HG03135 (cell line): ENCODE data around the gene ALG12.
A peak's percentile ranks its signal among the peaks of the same experiment; 100 is the strongest.

ENCODE experiments used
- ATAC-seq: cut with Tn5 transposase; IDR thresholded peaks from one replicate; pipeline ENCODE4 v1.9.1; 2021; ENCODE audit warnings: mild to moderate bottlenecking, moderate library complexity; ENCODE audit not compliant: unreplicated experiment

The ALG12 gene

DNA sequence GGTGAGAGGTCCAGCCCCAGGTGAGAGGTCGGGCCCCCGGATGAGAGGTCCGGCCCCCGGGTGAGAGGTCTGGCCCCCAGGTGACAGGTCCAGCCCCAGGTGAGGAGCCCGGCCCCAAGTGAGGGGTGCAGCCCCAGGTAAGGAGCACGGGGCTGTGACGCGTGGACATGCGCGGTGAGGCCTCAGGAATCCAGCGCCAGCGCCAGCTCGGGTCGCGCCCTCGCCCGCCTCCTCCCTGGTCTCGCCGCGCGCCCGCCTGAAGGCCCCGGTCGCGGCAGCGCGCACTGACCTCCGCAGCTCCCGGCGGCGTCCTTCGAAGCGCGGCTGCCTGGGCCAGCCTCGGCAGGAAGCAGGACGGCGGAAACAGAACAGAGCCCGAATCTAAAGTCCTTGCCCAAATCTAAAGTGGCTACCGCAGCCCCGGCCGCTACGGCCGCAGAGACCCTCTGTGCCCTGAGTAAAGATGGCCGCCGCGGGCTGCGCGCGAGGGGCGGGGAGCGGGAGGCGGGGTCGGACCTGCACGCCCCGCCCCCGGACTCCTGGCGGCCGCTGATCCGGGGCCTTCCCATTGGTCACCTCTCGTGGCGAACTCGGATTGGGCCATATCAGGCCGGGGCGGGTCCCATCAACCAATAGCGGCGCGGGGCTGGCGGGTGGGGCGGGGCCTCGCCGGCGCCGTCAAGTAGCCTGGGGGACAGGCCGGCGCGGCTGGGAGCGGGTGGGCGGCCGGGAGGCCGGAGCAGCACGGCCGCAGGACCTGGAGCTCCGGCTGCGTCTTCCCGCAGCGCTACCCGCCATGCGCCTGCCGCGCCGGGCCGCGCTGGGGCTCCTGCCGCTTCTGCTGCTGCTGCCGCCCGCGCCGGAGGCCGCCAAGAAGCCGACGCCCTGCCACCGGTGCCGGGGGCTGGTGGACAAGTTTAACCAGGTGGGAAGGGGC lies at the start of gene ALG12, which contains the start of gene CRELD2:
TSS of gene ALG12 (minus strand) at position 465 of the 937 bp plus-strand sequence. CDS start 4,673 bp downstream, outside the sequence.
TSS of gene CRELD2 (plus strand) at position 661 of the 937 bp plus-strand sequence. CDS start at position 797, 136 bp downstream.
- ATAC-seq, result peak; percentile 83

DNA sequence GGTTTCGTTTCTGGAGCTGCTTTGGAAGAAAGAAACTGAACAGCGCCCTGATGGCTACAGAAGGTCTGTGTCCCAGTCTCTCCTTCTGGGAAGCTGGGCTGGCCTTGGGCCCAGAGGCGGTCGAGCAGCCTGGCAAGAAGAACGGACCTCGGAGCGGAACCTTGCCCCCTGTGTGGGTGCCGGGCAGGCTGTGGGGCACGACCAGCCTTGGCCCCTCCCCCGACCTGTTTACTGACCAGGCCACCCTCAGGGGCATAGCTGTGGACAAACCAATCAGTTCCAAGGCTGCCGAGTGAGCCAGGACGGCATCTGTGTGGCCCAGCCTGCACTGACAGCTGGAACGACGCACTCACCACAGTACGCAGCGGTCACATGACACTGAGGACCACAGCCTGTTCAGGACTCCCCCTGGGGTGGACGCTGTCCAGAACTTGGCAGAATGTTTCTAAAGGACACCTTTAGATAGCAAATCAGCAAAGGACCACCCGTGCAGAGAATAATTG lies 49.5 kb upstream of the ALG12 start:
- ATAC-seq, result no peak

DNA sequence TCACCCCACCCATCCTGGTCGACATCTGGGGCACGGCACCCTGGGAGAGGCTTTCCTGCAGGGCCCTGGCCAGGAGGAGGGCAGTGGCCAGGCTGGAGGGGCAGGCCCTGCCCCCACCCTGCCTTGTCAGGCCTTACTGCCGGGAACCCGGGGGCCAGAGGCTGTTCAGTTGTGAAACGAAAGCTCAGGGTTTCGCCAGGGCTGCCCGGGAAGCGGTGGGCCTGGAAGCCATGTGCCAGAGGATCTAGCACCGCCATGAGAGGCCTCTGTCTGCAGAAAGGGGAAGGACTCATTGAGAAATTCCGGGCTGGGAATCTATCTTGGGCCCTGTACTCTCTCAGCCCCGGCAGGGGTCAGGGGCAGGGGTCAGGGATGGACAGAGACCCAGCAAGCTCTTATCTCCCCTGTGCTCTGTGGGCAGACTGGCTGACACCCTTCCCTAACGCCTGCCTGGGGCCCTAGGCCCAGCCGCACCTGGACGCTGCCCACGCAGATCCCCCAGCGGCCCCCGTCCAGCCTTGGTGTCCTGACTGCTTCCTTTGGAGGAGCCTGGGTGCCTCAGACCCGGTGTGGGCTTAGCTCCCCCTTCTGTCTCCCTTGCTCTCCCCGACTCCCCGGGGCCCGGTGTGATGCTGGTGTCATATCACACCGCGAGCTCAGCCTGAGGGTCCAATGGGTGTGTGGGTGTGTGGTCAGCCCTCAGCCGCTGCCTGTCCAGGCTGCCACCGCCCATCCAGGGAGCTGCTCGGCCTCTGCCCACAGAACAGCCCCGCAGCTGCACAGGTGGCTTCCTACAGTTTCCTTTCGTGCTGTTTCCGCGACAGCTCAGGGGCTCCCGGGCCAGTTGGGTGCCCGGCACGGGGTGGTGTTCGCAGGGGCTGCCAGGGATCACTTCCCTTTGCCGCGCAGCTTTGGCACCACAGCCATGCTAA lies 48.8 kb upstream of the ALG12 start:
- ATAC-seq, result no peak

DNA sequence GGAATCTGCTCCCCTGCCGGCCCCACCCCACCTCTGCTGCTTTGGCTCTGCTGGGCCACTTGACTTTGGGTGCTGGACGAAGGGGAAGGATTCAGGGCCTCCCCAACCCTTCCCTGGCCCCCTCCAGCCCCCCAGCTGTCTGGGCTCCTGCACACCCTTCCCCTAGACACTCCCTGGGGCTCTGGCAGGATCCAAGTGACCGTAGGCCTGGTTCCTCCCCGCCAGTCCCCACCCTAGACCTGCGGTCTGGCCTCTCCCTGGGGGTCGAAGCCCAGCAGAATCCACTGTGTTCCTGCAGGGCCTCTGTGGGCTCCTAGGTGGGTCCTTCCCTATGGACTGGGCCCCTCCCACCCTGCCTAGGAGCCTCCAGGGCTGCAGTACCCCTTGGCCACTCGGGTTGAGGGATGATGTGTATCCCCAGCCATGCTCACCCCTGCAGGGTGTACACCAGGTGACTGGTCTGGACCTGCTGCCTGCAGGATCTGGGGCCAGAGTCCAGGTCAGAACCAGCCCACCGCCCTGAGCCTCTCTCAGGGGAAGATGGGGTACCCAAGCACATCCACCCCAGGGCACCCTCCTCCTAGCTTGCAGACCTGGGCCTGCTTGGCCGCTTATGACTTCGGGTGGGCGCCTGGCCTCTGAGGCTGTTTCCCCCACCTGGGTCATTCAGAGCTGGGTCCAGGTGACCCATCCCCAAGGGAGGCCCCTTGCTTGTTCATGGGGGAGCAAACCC lies 48.0 kb upstream of the ALG12 start:
- no peak for ATAC-seq

DNA sequence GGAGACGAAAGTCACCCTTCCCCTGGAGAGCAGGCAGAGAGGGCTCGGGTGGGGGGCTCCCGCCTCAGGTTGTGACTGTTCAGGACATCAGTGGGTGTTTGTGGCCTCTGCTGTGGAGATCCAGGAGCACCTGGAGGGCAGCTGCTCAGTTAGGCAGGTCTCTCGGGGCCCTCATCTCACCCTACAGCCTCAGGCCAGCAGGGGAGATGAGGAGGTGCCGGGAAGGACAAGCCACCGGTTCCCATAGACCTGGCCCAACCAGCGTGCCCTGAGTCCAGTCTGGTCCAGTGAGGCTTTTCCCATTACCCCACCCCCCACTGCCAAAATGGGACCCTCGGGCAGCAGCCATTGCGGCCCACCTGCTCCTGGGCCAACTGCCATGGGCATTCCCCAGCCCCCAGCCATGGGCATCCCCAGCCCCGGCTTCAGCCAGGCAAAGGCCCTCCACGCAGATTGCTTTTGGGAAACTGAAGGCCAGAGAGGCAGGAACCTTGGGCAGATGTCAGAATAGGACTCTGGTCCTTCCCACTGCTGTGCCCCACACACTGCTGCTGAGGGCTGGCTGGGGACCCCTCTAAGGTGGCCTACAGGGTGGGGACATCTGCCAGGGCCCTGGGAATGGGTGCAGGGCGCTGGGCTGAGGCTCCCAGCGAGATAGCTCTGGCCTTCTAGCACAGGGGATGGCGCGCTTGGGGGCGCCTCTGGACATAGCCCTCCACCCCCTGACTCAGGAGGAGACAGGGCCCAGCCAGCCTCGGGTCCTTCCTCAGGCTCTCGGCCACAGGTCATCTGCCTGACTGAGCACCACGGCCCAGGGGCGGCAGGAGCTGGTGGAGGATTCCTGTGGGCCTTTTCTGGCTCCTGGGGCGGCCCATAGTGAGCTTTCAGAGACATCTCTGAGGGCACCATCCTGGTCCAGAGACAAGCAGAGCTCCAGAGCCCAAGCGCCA lies 47.1 kb upstream of the ALG12 start:
- ATAC-seq, result no peak

DNA sequence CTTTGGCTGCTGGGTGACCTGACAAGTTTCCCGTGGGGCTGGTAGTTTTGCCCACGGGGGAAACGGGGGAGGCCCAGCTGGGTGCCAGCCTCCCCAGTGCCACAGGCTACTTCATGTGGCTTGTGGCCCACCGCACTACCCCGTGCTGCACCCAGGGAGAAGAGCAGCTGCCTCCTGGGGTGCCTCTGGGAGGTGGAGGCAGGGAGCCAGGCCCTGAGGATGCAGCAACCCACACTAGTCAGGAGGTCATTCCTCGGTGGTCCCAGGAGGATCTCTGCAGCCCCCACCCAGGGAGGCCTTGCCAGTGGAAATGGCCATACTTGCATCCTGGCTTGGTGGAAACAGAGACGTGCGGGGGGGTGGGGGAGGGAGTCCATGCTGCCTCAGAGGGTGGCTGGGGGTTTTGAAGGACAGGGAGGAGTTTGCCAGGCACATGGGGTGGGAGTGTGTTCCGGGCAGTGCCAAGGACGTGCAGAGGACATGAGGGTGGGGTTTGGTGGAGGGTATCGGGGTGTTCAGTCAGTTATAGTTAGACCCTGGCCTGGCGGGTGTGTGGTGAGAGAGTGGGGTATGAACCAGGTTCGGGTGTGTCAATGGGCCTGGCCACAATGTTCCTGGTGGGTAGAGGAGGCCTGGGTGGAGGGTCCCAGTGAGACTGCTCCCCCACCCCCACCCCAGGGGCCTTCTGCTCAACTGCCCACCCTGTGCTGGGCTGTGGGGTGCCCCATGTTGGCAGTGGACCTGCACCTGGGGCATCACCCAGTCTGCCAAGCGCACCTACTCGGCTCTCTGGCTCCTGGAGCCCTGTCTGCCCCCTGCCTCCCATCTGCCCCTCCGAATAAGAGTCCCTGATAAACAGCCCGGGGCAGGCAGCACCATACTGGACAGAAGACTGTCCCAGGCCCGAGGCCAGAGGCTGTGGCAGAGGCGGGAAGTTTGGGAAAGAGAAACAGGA lies 46.2 kb upstream of the ALG12 start:
- no peak for ATAC-seq

DNA sequence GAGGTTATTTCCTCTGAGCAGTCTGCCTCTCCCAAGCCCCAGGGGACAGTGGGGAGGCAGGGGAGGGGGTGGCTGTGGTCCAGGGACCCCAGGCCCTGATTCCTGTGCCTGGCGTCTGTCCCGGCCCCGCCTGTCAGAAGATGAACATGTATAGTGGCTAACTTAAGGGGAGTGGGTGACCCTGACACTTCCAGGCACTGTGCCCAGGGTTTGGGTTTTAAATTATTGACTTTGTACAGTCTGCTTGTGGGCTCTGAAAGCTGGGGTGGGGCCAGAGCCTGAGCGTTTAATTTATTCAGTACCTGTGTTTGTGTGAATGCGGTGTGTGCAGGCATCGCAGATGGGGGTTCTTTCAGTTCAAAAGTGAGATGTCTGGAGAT lies 45.4 kb upstream of the ALG12 start:
- ATAC-seq, result no peak

DNA sequence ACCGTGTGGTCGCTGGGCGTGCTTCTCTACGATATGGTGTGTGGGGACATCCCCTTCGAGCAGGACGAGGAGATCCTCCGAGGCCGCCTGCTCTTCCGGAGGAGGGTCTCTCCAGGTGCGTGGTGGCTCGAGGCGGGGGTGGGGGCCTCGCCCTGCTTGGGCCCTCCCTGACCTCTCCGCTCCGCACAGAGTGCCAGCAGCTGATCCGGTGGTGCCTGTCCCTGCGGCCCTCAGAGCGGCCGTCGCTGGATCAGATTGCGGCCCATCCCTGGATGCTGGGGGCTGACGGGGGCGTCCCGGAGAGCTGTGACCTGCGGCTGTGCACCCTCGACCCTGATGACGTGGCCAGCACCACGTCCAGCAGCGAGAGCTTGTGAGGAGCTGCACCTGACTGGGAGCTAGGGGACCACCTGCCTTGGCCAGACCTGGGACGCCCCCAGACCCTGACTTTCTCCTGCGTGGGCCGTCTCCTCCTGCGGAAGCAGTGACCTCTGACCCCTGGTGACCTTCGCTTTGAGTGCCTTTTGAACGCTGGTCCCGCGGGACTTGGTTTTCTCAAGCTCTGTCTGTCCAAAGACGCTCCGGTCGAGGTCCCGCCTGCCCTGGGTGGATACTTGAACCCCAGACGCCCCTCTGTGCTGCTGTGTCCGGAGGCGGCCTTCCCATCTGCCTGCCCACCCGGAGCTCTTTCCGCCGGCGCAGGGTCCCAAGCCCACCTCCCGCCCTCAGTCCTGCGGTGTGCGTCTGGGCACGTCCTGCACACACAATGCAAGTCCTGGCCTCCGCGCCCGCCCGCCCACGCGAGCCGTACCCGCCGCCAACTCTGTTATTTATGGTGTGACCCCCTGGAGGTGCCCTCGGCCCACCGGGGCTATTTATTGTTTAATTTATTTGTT lies 44.8 kb upstream of the ALG12 start:
- ATAC-seq, result no peak

DNA sequence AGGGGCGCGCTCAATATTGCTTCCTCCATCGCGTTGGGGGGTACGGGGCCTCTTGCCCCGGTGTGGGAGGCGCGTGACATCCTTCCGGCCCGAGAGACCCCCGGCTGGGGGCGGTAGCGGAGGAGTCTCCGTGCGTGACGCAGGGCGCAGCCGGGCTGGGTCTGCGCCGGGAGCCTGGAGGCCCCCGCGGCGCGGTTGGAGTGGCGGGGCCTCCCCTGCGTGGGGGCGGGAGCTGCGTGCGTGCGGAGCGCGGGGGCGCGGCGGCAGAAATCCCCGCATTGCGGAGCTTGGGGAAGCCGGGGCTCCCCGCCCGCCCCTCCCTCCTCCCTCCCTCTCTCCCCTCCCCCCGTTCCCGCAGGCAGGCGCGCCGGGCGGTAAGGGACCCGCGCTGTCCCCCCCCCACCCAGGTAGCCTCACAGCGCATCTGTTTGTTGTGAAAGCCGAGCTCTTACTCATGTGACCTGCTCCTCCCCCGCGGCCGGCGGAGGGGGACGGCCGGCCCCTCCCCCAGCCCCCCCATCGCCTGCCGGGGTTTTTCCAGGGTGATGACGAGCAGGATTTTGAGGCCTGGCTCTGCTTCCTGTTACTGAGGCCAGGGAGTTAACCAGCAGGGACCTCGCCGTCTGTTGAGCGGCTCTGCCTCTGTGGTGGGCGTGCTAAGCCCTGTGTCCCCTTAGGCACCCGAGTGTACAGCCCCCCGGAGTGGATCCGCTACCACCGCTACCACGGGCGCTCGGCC lies 43.9 kb upstream of the ALG12 start:
- ATAC-seq, result no peak

DNA sequence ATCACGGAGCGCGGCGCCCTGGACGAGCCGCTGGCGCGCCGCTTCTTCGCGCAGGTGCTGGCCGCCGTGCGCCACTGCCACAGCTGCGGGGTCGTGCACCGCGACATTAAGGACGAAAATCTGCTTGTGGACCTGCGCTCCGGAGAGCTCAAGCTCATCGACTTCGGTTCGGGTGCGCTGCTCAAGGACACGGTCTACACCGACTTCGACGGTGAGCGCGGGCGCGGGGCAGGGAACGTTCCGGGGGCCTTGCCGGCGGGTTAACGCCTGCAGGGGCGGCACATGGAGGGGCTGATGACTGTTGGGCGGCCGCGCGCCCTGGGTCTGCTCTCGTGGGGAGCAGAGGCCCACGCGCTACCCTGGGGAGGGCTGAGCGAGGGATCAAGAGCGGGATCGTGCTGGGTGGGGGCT lies 43.4 kb upstream of the ALG12 start:
- no peak for ATAC-seq

DNA sequence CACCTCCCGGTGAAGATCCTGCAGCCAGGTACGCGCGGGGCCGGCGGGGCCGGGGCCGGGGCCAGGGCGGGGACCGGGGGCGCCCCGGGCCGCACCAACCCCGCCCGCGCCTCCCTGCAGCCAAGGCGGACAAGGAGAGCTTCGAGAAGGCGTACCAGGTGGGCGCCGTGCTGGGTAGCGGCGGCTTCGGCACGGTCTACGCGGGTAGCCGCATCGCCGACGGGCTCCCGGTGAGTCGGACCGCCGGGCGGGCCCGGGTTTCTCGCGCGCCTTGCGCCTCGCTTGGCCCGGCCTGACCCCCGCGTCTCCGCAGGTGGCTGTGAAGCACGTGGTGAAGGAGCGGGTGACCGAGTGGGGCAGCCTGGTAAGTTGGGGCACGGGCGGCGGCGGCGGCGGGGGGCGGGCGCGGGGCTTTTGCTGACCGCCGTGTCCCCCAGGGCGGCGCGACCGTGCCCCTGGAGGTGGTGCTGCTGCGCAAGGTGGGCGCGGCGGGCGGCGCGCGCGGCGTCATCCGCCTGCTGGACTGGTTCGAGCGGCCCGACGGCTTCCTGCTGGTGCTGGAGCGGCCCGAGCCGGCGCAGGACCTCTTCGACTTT lies 42.9 kb upstream of the ALG12 start:
- no peak for ATAC-seq

DNA sequence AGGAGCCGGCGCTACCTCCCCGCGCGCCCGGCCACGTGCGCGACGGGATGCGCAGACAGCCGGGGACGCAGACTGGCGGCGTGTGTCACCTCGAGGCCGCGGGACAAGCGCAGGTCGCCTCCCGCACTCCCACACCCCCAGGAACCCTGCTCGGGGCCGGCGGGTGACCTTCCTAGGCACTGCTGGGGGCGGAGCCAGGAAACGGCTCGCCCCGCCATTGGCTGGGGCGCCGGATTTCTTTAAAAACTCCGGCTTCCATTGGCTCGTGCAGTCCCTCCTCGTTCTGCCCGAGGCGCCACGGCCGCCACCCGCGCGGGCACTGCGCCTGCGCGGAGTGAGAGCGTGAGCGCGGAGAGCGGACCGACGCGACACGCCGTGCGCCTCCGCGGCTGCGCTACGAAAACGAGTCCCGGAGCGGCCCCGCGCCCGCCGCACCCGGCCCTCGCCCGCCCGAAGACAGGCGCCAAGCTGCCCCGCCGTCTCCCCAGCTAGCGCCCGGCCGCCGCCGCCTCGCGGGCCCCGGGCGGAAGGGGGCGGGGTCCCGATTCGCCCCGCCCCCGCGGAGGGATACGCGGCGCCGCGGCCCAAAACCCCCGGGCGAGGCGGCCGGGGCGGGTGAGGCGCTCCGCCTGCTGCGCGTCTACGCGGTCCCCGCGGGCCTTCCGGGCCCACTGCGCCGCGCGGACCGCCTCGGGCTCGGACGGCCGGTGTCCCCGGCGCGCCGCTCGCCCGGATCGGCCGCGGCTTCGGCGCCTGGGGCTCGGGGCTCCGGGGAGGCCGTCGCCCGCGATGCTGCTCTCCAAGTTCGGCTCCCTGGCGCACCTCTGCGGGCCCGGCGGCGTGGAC lies 42.1 kb upstream of the ALG12 start, which contains the start of gene PIM3:
TSS of gene PIM3 (plus strand) at position 614 of the 846 bp plus-strand sequence. CDS start at position 790, 176 bp downstream.
- peak; percentile 55 for ATAC-seq

DNA sequence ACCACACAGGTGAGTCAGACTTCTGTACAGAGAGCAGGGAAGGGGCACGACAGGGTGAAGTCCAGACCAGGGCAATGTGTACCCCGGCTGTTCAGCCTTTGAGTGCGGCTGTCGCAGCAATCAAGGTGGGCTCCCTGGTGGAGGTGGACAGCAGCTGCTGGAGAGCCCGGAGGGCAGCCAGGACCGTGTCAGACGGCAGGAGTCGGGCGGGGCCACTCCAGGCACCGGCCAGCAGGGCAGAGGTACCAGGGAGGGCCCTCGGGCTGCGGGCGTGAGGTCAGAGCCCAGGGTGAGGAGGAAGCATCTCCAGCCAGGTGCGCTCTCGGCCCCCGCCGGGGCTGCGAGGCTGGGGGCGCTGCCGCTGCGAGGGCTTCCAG lies 41.5 kb upstream of the ALG12 start:
- peak; percentile 14 for ATAC-seq

DNA sequence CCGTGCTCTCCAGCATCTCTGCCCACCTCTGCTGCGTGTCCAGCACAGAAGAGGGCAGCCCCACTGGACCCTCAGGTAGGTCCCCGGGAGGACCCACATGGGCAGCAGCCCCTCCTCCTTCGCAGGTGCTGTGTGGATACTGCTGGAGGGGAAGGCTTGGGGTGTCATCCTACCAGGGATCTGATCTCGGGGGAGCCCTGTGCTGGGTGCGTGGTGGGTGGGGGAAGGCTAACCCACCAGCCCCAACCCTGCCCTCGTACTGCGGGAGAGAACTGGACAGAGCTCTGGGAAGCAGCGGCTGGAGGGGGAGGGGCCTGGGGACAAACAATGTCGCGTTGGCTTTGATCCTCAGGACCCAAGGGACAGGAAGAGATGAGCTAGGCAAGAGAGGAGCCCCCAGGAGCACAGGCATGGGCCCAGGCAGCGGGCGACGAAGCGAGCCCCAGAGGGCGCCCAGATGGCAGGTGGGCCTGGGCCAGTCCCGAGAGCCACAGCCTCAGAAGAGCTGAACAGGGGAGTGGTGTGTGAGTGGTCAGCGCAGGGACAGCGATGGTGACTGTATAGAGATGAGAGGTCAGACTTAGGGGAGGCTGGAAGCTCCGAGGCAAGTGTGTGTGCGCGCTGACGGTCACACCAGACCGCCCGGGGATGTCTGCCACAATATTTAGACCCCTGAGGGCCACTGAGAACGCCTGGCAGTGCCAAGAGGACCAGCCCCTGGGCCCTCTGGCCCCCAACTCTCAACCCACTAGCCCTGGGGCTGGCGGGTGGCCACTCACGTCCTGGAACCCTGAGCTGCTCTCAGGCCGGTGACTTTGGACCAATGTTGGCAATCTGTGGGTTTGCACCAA lies 40.9 kb upstream of the ALG12 start:
- ATAC-seq, result no peak
